Iris pigment epithelial cell (primary cell): Measurements from ENCODE around the gene CCL28.
"Not testable (repeated sequence)": the region's sequence is repeated elsewhere in the genome, so short reads cannot be mapped to it uniquely, and the experiment has no call there.

Experiments
- DNase-seq: peaks from one replicate; pipeline ENCODE4 v3.0.0-alpha.2; 2011; ENCODE audit warnings: low read depth

The CCL28 gene, protein sequence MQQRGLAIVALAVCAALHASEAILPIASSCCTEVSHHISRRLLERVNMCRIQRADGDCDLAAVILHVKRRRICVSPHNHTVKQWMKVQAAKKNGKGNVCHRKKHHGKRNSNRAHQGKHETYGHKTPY

DNA sequence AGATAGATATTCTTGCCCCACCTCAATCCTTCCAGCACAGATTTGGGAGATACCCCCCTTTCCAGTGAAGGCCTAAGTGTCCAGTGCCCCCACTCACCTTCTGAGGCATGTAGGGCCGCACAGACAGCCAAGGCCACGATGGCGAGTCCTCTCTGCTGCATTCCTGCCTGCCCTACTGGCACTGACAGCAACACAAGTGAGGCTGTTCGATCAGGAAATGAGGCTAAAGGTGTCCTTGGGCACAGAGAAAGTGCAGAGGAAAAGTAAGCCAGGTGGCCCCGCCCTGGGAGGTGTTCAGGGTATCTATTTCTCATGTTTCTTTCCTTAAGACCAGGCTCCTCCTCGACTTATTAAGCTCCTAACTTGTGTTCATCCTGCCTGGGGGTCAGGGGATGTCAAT is at the start of gene CCL28:
Gene CCL28, minus strand, starts transcription at position 236 of the 400 bp plus-strand sequence. Its CDS starts 75 bp downstream, at position 161.
- DNase-seq: no peak

DNA sequence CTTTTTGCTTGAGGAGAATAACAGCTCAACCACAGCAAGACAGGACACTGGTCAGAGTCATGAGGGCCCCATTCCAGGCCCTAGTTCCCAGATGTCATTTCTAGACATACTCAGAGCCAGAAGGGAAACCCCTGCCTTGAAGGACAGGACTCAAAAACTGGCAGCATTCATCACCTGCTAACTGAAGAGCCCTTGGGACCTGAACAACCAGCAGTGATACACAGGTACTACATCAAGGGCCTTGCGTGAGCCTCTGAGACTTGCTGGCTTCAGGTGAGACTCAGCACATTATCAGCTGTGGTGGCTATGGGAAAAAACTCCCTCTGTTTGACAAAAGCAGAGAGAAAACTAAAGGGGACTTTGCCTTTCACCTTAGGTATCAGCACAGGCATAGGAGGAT is 48.9 kb upstream of the CCL28 start:
- no peak for DNase-seq

DNA sequence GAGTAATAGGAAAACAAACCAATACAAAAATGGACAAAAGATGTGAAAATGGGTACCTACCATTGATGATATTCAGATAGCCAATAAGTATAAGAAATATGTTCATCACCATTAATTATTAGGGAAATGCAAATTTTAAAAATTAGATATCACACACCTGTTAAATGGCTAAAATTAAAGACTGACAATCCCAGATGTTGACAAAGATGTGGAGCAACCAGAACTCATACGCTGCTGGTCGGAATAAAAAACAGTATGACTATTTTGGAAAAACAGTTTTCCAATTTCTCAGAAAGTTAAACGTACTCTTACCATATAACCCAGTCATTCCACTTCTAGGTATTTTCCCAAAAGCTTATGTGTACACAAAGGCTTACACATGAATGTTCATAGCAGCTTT is 44.4 kb upstream of the CCL28 start:
- no peak for DNase-seq

DNA sequence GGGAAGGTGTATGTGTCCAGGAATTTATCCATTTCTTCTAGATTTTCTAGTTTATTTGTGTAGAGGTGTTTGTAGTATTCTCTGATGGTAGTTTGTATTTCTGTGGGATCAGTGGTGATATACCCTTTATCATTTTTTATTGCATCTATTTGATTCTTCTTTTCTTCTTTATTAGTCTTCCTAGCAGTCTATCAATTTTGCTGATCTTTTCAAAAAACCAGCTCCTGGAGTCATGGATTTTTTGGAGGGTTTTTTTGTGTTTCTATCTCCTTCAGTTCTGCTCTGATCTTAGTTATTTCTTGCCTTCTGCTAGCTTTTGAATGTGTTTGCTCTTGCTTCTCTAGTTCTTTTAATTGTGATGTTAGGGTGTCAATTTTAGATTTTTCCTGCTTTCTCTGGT is 29.4 kb upstream of the CCL28 start:
- not testable (repeated sequence) for DNase-seq

DNA sequence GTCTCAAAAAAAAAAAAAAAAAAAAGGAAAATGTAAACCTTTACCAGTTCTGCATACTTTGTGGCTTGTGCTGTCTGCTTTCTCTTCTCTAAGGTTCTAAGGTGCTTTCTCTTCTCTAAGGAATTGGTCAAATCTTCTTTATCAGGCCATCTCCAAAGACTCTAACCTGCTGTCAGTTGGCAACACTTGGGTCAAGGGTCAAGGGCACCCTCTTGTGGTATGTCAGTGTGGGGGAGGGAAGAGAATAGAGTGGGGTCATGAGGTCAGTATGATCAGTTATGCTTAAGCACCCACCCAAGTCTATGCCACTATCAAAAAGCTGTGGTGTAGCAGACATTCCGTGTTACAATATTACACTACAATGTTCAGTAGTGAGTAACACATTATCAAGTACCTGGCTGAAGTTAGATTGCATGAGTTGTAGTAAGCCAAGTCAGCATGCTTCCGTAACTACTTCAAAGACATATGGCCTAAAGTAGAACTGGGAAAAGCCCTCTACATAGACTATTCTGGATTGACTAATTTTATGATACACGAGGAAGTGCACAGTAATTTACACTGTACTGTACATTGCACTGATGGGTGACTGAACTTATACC is 25.0 kb upstream of the CCL28 start:
- no peak for DNase-seq

DNA sequence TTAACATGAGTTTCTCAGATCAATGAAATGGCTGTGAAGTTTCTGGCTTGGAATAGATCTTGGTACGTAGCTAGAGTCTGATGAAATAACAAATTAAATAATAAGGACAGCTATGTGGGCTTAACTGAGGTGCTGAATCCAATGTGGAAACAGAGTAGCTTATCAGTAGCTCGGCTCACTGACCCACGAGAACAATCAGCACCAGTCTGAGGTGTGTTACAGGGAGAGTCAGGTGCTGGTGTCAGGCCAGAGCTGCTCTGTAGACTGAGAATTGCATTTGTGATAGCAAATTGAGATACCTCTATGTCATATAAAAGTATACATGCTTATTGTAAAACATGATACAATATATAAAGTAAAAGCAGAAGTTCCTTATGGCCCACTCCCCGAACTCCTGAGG is 21.2 kb upstream of the CCL28 start:
- DNase-seq: no peak

DNA sequence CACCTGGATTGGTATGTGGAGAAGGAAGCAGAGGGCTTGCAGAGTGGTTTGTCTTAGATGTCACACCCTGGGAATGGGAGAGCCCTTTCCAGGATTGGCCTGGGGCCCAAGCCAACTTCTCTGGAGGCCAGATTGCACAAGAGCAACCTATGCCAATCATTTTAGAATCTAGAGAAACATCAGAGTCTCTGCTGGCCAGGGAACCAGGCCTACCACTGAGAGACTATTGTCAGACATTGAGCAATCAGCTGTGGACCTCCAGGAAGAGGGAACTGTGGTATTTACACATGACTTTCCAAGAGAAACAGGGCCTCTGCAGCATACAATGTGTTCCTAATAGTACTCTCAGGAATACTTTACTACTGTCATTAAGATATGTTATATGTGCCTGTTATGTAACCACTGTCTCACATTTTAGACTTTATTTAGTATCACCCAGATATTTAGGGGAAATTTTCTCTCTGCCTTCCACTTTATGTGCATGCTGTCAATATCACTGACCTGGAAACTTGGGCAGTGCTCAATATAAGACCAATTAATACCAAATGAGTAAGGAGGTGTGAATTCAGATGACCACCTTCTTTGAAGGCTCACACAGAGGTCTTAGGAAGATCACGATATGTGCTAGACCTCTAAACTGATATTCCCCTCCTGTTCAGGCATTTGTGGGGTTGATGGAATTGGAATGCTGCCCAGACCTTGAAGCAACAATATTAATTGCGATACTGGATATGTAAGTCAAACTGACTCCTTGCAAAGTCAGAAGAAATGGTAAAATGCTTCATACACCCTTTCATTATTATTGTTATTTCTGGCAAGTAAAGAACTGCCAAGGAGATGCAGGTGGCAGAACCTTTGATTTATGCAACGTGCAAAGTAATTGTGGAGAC is 20.5 kb upstream of the CCL28 start:
- peak; percentile 84 for DNase-seq

DNA sequence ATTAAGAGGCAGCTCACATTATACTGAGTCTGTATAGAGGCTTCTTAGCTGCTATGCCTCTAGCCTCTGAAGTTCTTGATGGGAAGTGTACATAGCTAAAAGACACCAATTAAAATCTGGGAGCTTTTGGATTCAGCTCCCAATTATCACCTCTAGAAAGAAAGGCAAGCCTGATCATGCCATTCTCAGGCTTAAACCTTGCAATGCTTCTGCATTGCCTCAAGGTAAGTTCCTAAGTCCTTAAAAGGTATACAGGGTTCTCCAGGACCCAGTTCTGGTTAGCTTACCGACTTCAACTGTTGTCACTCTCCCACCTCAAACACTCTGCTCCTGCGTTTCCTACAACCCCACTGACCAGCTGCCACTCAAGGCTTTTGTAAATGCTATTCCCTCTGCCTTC is 17.5 kb upstream of the CCL28 start:
- DNase-seq: no peak

DNA sequence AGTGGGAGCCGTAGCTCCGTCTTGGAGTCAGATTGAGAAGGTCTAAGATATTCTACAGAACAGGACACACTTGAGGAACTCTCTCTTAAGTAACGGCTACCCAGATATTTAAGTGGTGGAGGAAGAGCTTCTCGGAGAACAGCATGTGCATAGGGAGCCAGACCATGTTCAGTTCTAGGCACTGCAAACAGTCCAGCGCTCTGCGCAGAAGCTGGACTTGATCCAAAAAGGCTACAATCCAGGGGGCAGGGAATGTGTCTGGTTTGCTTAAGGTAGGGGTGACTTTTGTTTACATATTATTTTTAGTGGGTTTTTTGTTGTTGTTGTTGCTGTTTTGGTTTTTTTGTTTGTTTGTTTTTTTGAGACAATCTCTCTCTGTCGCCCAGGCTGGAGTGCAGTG is 16.8 kb upstream of the CCL28 start:
- DNase-seq: no peak

DNA sequence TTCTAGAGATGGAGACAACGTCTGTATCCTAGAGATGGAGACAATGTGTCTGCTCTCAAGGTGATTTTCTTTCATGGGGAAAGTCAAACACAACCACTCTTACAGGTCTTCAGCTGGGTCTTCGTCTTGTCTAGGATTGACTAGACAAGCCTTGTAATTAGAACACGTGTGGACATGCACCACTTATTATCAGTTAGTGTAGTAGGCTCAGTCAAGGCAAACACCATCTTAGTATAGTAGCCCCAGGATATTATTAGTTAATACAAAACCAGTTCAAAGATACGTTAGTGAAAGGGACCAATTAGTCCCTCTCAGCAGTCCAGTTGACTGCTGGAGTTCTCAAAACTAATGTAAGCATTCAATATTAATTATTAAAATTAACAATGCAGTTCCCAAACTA is 15.1 kb upstream of the CCL28 start:
- DNase-seq: no peak

DNA sequence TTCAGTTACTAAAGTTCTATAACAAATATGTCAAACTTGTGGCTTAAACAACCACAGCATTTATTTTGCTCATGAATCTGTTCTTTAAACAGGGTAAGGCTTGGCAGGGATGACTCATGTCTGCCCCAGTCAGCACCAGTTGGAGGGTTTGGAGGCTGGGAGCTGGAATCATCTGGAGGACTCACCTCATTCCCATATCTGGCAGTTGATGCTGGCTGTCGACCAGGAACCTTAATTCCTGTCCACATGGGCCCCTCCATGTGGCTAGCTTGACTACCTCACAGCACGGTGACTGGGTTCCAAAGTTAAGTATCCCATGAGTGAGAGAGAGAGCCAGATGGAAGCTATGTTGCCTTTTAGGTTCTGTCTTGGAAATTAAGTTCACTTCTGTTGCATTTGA is 13.8 kb upstream of the CCL28 start:
- DNase-seq: peak; percentile 87

DNA sequence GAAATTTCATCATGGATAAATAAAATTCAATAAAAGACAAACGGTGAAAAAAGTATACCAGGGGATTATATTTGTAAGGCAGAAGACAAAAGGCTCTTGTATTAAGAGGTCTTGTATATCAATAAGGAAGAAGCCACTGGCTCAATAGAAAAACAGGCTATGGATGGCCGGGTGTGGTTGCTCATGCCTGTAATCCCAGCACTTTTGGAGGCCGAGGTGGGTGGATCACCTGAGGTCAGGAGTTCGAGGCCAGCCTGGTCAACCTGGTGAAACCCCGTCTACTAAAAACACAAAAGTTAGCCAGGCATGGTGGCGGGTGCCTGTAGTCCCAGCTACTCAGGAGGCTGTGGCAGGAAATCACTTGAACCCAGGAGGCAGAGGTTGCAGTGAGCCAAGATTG is 10.9 kb upstream of the CCL28 start:
- DNase-seq: not testable (repeated sequence)

DNA sequence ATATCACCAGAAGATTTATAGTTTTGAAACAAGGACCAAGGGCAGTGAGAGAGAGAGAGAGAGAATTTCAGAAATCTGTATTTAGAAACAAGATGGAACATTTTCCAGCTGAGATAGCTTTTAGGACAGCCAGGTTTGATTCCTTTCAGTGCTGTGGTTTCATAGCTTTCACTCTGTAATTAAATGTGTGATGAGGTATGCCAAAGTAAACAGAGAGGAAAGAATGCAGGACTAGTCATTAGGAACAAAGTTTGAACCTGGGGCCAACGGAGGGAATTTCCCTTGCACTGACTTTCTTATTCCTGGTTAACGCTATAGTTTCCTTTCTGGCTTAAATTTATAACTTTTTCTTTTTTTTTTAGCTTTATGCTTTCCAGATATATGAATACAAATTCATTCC is 10.0 kb upstream of the CCL28 start:
- DNase-seq: peak; percentile 77

DNA sequence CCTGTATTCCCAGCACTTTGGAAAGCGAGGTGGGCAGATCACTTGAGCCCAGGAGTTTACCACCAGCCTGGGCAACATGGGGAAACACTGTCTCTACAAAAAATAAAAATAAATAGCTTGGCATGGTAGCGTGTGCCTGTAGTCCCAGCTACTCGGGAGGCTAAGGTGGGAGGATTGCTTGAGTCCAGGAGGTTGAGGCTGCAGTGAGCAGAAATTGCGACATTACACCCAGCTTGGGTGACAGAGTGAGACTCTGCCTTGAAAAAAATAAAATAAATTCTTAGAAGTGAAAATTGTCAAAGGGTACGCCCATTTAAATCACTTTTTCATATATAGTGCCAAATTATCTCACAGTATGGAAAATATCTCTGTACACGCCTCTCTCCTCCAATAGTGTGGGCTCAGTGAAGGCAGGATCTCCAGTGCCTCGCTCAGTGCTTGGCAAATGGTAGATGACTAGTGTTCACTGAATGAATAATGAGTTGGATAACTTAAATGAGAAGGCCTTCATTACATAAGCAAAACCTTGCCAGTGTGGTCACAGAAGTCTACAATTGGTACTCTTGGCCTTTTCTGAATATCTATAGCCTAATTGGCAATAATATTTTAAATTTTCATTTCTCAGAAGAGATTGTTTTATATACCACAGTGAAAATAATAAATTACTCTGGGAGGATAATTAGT is 9.4 kb upstream of the CCL28 start:
- DNase-seq: no peak

DNA sequence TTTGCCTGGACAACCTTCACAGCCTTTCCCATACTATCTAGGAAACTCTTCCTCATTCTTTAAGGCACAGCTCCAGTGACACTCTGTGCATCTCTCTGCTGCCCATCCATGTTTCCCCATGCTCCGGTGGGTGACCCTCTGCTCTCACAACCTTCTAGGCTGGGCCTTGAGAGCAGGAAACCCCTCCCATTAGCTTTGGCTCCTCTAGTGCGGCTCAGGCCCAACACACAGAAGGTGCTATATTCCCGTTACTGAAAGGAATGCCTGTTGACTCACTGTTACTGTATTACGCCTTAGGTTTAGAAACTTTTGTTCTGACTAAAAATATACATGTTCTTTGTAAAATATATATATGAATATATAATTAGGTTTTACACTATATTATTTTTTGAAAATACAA is 8.1 kb upstream of the CCL28 start:
- peak; percentile 31 for DNase-seq

DNA sequence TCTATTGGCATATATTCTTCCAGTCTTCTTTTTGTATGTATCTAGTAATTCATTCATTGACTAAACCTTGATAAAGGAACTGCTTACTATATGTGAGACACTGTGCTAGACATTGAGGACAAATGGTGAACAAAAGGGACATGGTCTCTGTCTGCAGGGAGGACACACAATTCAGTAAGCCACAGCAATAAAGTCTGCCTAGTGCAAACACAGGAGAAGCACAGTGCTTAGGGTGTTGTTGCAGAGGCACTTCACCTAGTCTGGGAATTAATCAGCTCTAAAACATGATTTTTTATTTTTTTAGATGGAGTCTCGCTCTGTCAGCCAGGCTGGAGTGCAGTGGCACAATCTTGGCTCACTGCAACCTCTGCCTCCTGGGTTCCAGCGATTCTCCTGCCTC is 6.4 kb upstream of the CCL28 start:
- no peak for DNase-seq

DNA sequence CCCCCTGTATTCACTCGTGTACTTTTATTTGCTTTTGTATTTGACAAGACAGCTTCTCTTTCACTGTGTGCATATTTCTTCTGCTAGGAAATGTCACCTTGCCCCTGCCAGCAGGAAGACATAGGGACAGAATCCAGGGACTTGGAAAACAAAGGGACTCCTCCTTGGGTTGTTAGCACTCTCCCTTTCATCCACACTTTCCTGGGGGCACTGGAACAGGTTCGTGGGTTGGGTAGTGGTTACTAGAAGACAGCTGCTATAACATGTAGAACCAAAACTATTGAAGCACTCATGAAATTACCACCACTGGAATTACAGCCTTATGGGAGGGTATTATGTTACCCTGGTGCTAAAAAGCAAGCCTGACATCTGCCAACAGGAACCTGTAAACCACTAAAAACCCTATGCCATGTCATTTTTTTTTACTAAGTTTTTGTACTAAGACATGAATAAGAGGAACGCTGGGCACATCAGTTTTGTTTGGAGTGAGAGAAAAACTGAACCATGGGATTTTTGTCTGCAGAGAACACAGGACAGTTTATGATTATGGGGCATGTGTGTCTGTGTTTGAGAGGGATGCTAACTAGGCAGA is 4.7 kb upstream of the CCL28 start:
- DNase-seq: no peak

DNA sequence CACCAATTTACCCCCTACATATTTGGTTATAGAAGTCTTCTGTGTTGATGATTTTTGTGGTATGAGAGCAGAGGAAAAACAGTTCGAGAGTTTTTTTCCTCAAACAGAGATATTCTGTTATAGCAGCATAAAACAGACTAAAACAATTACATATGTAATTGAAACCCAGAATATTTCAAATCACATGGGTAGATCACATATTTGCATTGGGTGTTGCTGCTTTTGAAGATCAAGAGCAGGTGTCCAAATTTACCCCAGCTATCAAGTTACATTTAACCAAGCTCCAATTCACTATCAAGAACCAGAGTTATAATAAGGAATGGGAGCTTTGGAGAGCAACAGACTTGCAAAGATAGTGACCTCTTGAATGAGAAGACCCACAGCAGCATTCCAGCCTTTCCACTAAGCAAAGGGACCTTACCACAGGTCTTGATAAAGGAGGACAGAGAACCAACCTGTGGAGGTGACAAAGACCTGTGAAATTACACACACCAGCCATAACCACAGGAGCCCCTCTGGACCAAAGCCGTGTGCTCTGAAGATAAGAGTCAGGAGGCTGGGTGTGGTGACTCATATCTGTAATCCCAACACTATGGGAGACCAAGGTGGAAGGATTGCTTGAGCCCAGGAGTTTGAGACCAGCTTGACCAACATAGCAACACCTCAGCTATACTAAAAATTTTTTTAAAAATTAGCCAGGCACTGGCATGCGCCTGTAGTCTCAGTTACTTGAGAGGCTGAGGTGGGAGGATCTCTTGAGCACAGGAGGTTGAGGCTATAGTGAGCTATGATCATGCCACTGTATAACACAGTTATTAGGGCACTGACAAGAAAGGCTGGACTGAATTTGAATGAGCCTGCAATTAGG is 4.0 kb upstream of the CCL28 start:
- no peak for DNase-seq

DNA sequence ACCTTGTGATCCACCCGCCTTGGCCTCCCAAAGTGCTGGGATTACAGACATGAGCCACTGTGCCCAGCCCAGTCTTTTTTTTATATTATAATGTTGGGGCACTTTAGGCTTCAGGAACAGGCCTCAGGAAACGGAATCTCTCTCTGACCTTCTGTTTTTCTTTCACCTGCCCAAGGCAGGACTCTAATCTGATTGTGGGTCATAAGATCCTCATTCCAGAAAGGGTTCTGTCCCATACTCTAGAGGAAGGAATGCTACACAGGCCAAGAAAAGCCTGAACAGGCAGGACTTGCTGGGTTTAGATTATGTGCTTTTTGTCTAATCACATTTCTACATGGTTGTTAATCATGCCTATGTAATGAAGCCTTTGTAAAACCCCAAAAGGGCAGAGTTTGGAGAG is 1.8 kb upstream of the CCL28 start:
- DNase-seq: no peak

DNA sequence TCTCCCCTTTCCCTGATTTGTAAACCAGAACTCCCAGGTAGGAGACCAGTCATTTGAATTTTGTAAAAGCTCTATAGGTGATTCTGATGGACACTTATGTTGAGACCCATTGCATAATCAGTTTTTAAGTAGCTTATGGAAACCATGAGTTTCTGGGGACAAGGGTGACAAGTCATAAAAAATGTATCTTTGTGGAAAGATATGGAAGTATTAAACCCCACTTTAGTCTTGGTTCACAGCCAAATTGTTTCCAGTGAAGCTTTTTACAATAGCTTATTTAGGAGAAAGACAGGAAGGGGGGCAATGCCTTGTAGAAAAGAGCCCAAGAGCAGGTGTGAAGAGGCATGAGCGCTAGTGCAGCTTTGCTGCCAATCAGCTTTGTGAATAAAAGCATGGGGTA is 453 bp upstream of the CCL28 start:
- no peak for DNase-seq

DNA sequence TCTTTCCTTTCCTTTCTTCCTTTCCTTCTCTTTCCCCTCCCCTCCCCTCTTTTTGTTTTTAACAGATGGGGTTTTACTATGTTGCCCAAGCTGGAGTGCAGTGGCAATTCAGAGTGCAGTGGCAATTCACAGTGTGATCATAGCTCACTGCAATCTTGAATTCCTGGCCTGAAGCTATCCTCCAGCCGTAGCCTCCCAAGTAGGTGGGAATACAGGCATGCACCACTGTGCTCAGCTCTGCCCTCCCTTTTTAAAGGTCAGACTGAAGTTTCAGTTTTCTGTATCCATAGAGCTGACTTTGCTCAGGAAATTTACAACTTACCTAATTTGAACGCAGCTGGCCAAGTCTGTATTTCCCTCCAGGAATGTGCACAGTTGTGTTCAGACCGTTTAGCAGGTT is 696 bp downstream of the CCL28 start:
- DNase-seq: no peak

DNA sequence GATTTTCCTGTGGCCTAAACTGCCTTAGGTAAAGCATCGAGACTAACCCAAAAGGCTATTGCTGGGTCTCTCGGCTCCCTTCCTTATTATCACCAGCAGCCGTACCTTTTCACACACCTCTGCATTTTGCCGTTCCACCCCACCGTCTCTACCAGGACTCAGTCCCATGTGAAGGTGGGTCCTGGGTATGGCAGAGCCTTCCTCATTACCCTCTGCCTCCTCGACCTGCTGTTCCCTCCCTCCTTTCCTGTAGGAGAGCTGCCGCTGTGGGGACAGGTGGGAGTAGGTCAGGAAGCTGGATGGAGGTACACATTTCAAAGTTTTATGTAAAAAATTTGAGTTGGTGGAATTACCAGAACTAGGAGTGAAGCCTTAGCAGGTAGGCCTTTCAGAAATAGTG is 1.8 kb downstream of the CCL28 start:
- no peak for DNase-seq
